ENCODE measurements around the gene REC114. TPM values are rescaled to one million over a fixed set of nuclear protein-coding genes. Genes with fewer than 3 reads are reported as not detected.
A peak's percentile ranks its signal among the peaks of the same experiment; 100 is the strongest.

REC114 gene
- total and polyA plus RNA-seq, 2 of the 8 experiments (the other 6 are each of a cell fraction or from before 2014, with no cell fraction given), result 0.12 TPM; not detected in 1

GRCh38 chr15:73437543-73438109 is 5.3 kb upstream of the REC114 start:
- Histone ChIP-seq H3K23me2 (ENCODE audit: low read depth, low read length) (no peaks in the 10 kb centered on the region), H3K14ac (ENCODE audit: insufficient read length) (no peak overlapping the region), H3K18ac (ENCODE audit: extremely low read depth, low read length) (no peak overlapping the region), H2BK120ac (replicated peaks; ENCODE audit: low read depth, low read length) (no peak overlapping the region), H3K4me2 (ENCODE audit: insufficient read depth in 1 of 2, low read depth in 2 of 2, low read length in 2 of 2) (no peak overlapping the region), H2BK20ac (ENCODE audit: low read length) (no peak overlapping the region), H3K9ac (replicated peaks in 1 of 4; ENCODE audit: extremely low read depth in 1 of 4, low read depth in 3 of 4, low read length in 3 of 4) (no peak overlapping the region), H3K27ac (ENCODE audit: low read depth, low read length) (no peak overlapping the region), H2BK12ac (ENCODE audit: low read depth, low read length) (no peak overlapping the region), H3K79me1 (ENCODE audit: low read depth, low read length) (no peaks in the 10 kb centered on the region), H3K36me3 (ENCODE audit: control insufficient read depth in 2 of 4, insufficient read depth in 4 of 4, low read length in 3 of 4) (no peaks in the 10 kb centered on the region), H4K8ac (ENCODE audit: extremely low read depth, insufficient read depth, low read length) (no peak overlapping the region; the same call in 1 of the 2 replicates), H3K23ac (ENCODE audit: insufficient read length) (no peak overlapping the region), H2AK5ac (ENCODE audit: low read depth, low read length) (no peak overlapping the region), H3K4ac (replicated peaks; ENCODE audit: insufficient read length, low read depth, low read length) (no peak overlapping the region), H3K4me3 (ENCODE audit: extremely low read depth in 1 of 4, insufficient read depth in 2 of 4, low read depth in 3 of 4, low read length in 4 of 4) (no peak overlapping the region), H3K79me2 (ENCODE audit: control insufficient read depth in 1 of 2, insufficient read depth in 2 of 2, low read length in 2 of 2) (no peaks in the 10 kb centered on the region), H4K91ac (replicated peaks; ENCODE audit: insufficient read length, low read length) (no peak overlapping the region), H2AFZ (ENCODE audit: low read length) (0 out of 2 replicates have a peak overlapping the region, but pooled peaks have one; percentile 3), H3K56ac (replicated peaks; ENCODE audit: insufficient read length, low read depth, low read length) (no peak overlapping the region), H2BK15ac (ENCODE audit: low read length) (no peak overlapping the region), H3K9me3 (ENCODE audit: insufficient read depth in 2 of 2, low read depth in 1 of 2, low read length in 1 of 2) (no peaks in the 10 kb centered on the region), H3K4me1 (replicated peaks in 1 of 4; ENCODE audit: control insufficient read depth in 3 of 4, insufficient read depth in 4 of 4, low read length in 3 of 4) (peaks cover 0 to 7% (median 0%) of the 10 kb centered on the region in 4 experiments; a peak in 1 of 7 replicates), H4K5ac (ENCODE audit: insufficient read length, low read depth, low read length) (no peak overlapping the region), H3K27me3 (replicated peaks in 1 of 4; ENCODE audit: control insufficient read depth in 3 of 4, extremely low read depth in 1 of 4, insufficient read depth in 3 of 4, low read length in 3 of 4) (no peaks in the 10 kb centered on the region), H2BK5ac (ENCODE audit: low read depth, low read length) (no peak overlapping the region), H4K20me1 (replicated peaks in 1 of 2; ENCODE audit: control insufficient read depth in 1 of 2, insufficient read depth in 2 of 2, low read length in 2 of 2) (no peaks in the 10 kb centered on the region)
- TF ChIP-seq PHF8 (conservative IDR thresholded peaks at IDR 0.05; ENCODE audit: low read depth, low read length) (no peak), RNF2 (IDR thresholded peaks at IDR 0.05; ENCODE audit: borderline replicate concordance, low read depth, low read length, missing control alignments, poor library complexity, severe bottlenecking) (no peak), GTF2F1 (IDR thresholded peaks at IDR 0.05; ENCODE audit: borderline replicate concordance, low read depth, low read length) (no peak)
- WGBS, 2 experiments (ENCODE audit: extremely low coverage in 1 of 2, insufficient coverage in 1 of 2, insufficient read length in 1 of 2, insufficient replicate concordance in 2 of 2, low coverage in 1 of 2, low lambda C conversion rate in 2 of 2, missing lambda C conversion rate in 1 of 2), result 85% methylated on average over 4 of the region's 4 CpGs; no CpG with 5 or more reads in 1 of the 2 experiments
- DNase-seq (ENCODE audit: low read depth in 1 of 2, low spot score in 2 of 2) (no peak), FAIRE-seq (peak; percentile 7)
- ChIA-PET POLR2A (ENCODE audit: partially characterized antibody) (no interaction called here), CTCF (ENCODE audit: partially characterized antibody) (interaction anchor here (1.0 kb wide), 1 partner anchor 27 kb away, joined by 3 read pairs; no protein-coding TSS in a partner anchor)
